HG03354 (cell line): ENCODE data around the gene CWC27.
A peak's percentile ranks its signal among the peaks of the same experiment; 100 is the strongest.
"Not testable (repeated sequence)": the region's sequence is repeated elsewhere in the genome, so short reads cannot be mapped to it uniquely, and the experiment has no call there.

ENCODE experiments used
- ATAC-seq: cut with Tn5 transposase; IDR thresholded peaks from one replicate; pipeline ENCODE4 v1.9.1; 2021; ENCODE audit warnings: mild to moderate bottlenecking; ENCODE audit not compliant: unreplicated experiment, poor library complexity, severe bottlenecking

The CWC27 gene

DNA sequence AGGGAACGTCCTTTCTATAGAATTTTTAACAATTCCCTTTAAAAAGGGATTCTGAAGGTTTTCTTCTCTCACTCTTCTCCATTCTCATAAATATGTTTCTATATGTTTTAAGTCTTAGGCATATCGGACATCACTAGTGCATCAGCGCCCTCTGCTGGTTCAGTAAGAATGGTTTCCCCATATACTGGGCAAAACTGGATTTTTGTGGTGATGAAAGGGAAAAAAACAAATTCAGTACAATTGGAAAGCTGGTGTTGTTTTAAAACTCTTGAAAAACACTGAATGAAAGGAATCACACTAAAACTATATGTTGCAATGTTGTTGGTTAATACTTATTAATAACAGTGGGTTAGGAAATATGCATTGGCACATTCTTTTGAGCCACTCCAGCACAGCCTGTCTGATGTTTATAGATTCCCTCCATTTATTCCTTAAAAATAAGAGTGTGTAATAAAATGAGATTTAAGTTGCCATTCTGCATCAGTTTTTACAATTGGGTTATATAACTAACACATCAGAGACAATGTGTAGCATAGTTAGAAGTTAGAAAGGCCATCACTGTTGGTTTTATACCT lies 15.8 kb downstream of the CWC27 start:
- peak; percentile 90 for ATAC-seq

DNA sequence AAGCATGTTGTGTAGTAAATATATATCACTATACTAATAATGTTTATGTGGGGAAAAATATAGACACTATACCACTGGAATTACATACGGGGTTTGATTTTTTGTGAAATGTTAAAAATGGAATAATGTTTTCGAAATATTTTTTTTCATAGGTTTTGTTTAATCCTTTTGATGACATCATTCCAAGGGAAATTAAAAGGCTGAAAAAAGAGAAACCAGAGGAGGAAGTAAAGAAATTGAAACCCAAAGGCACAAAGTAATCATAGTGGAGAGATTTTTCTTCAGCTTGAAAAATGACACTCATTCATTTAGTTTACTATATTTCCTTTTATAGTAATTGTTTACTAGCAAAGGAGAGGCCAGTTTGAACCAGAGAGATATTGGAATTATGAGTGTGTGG lies 17.6 kb downstream of the CWC27 start:
- no peak for ATAC-seq

DNA sequence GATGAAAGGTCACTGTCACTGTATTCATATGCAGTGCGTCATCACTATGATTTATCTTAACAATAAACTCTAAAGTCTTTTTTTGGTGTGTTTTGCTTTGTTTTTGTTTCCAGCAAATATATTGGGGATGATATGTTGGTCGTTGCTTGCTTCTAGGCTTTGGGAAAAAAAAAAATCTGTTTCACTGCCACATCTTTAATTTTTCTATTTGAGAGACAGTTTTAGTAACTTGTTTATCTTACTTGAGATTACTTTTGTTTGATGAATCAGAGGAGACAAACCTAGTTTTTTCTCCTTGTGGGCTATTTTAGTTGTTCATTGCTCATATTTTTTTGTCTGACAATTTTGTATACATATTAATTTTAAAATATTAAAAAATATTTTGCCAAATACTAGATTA lies 19.4 kb downstream of the CWC27 start:
- no peak for ATAC-seq

DNA sequence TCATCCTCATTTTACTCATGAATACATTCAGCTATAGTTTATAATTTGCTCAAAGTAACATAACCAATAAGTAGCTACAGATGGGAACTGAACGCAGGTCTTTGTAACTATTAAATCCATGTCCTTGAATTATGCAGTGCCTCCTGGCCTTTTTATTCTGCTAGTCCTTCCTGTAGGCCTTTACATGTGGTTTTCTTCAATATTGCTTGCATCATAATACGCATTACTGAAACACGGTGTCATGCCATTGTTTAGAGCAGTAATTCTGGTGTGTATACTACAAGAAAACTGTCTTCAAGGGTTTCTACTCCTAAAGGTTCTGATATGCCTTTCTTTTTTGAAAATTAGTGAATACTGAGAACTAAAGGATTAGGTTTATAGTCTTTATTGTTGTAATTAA lies 20.7 kb downstream of the CWC27 start:
- no peak for ATAC-seq

DNA sequence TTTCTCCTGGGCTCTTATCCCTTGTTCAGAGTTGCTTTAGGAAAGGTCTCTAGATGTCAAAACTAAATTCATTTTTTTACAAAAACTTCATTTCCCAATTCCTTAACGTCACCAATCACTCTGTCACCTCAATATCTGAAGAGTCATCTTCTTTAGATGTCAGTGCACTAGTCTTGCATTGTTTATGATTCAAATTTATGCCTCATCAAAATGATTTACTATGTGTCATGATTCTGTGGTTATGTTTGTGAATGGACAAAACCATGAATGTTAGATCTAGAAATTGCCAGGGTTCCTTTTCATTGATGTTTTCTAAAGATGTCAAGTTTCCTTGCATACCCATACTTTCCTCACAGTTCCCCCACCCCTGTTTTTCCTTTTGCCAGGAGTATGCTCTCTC lies 21.5 kb downstream of the CWC27 start:
- ATAC-seq = no peak

DNA sequence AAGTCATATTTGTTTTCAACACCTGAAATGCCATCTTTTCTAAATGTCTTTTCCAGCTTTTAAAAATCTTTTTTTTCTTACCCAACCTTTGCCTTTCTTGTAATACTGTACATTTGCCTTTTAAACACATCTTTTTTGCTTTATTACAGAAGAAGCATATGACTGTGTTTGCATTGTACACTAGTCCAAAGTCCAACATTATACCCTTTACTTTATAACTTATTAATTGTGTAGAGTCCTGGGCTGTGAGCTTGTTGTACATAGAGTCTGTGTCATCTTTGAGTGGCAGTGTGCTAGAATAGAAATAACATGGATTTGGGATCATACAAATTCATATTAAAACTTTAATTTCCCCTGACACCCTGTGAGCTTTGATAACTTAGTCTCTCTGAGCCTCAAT lies 23.7 kb downstream of the CWC27 start:
- ATAC-seq = no peak

DNA sequence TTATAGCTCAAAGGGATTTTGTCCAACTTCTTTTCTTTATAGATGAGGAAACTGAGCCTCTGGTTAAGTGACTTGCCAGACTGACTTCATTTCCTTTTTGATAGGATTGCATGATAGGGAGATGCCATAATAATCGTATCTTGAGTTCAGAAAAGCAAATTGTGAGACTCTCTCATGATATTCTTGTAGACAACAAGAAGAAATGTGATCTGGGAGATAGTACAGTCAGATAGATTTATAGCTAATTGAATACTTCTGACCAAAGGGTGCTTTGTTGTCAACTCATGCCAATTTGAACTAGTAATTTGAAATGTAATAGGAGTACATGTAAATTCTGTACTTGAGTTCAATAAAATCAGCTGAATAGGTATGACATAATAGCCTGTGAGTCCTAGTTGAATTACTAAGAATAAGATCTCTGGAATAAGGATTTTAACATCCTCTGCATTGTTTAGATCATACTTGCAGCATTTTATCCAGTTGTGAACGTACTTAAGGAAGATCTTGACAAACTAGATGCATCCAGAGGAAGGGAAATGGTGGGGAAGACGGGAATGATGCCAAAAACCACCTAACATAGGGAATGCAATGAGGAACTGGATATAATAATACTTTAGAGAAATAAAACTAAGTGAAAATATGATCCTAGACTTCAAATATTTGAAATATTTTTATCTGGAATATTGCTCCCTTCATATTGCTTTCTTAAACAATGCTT lies 25.5 kb downstream of the CWC27 start:
- ATAC-seq = no peak

DNA sequence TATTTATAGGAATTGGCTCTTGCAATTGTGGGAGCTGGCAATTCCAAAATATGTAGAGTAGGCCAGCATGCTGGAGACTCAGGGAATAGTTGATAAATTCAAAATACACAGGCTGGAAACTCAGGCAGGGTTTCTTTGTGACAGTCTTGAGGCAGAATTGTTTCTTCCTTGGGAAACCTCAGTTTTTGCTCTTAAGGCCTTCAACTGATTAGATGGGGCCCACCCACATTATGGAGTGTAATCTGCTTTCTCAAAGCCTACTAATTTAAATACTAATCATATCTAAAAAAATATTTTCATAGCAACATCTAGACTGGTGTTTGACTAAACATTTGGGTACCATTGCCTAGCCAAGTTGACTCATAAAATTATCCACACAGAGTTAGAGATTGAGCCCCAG lies 27.6 kb downstream of the CWC27 start:
- no peak for ATAC-seq

DNA sequence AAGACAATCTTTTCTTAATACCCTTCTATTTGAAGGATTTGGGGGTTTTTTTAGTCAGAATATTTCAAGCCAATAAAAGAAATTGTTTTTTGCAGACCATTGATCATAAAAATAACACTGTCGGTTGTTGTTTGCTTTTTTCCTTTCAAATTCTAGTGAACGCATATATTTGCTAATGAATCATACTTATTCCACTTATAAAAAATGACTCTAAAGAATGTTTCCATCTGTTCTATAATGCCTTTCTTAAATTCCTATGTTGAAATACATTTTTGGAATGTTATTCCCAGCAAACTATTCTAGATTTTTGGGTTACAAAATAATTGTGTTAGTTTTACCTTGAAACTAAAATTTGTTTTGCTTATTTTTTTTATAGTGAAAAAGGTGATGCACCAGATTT lies 32.2 kb downstream of the CWC27 start:
- ATAC-seq = no peak

DNA sequence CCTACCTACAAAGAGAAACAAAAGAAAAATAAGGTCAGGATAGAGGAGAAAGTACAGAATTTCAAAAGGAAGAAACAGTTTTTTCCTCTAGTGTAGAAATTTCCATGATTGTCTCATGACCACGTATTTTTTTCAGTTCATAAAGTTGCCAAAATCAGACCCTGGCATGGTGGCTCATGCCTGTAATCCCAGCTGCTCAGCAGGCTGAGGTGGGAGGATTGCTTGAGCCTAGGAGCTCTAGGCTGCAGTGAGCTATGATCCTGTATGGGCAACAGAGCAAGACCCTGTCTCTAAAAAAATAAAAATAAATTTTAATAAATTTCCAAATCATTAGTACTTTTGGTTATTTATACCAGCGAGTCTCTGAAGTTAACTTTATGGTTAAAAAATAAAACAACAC lies 37.8 kb downstream of the CWC27 start:
- no peak for ATAC-seq

DNA sequence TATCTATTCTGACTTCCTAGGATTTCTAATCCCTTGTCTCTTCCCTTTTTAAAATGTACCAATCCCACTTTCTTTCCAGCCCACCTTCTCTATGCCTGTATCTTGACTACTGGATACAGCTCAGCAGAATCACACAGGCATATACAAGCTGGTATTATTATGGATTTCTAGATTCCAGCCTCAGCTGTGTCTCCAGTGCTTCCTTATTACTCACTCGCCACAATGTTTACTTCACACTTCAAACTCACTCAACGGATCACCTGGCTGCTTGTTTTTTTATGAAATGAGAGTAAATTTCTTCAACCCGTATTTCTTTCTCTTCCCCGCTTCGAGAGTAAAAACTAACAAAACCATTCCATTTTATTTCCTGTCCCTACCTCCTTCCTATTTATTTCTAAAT lies 38.8 kb downstream of the CWC27 start:
- no peak for ATAC-seq

DNA sequence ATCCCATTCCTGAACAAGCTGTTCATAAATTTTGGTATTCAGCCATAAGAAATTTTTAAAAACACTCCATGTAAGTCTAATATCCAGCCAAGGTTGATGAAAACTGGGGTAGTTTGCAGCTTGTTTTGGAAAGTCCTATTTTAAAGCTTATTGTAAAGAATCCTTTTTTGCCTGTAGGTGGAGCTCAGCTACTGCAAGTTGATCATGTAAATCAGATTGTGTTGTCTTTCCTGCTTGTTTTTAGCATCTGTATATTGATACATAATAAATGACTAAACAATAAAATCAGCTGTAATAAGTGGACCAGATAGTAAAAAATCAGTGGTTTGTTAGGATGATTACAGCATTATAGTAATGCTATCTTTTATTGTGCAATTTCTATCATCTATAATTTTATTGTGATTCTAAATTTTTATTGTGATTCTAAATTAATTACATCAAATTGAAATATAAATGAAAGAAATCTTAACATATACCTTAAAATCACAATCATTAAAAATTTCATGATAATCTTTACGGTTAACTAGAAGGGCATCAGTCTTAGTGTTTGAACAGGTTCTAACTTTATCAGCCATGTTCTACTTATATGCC lies 42.4 kb downstream of the CWC27 start:
- ATAC-seq = peak; percentile 57

DNA sequence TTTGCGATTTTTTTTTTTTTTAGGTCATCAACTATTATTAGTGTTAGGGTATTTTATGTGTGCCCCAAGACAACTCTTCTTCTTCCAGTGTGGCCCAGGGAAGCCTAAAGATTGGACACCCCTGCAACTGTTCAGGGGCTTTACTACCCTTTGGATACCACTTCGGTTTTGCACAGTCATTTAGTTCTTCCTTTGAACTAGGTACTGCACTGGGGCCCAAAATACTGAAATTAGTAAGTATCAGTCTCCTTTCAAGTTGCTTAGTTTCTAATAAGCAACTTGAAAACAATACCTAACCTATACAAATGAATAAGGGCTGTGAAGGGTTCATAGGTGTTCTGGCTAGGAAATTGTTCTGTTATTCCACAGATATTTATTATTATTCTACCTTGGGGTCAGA lies 45.3 kb downstream of the CWC27 start:
- peak; percentile 97 for ATAC-seq

DNA sequence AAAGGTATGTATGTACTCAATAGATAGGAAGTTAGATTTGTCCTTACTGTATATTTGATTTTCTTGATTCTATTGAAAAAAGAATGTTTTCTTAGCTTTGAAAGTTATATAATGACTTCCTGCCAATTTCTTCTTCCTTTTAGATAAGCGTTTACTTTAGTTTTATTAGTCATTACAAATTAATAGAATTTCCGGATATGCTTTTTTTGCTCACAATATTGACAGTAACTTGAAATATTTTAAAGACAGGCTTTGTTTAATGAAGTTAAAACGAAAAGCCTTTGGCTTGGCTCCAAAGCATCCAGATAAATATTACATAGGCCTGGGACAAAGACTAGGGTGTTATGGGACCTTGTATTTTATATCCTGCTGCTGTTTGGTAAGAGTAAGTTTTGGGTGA lies 49.5 kb downstream of the CWC27 start:
- ATAC-seq = no peak

DNA sequence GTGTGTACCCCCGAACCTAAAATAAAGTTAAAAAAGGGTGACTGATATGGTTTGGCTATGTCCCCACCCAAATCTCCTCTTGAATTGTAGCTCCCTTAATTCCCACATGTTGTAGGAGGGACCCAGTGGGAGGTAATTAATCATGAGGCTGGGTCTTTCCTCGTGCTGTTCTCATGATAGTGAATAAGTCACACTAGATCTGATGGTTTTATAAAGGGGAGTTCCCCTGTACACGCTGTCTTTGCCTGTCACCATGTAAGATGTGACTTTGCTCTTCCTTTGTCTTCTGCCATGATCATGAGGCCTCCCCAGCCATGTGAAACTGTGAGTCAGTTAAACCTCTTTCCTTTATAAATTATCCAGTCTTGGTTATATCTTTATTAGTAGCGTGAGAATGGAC lies 50.6 kb downstream of the CWC27 start:
- ATAC-seq = not testable (repeated sequence)

DNA sequence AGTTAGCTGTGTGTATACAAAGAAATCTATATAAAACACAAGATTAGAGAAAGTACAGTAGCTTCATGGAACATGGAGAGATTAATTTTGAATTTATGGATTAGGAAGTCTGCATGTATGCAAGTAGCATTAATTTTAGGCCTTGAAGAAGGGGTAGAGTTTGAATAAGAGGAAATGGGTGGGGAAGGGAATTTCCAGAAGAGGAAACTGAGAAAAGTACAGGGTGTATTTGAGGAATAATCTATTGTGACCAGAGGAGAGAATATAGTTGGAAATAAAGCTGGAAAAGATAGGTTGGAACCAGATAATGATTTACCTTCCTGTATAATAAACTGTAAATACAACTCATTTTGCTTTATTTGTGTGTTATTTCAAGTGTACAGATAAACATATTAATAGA lies 53.6 kb downstream of the CWC27 start:
- ATAC-seq = no peak

DNA sequence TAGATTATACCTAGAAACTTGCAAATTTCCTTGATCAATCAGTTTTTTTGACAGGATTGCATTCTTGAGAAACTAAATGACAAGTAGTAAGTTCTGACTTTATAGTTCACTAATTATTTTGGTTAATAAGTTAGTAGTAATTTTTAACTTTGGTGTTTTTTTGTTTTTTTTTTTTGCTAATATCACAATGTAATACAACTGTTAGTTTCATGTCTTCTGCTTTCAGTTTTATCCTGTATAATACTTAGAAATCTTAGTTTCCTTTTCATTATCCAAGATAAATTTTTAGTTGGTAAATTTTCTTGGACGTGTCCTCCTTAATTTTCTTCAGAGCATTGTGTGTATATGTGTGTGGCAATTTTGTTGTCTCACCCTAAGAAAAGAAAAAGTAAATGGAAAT lies 57.8 kb downstream of the CWC27 start:
- ATAC-seq = no peak

DNA sequence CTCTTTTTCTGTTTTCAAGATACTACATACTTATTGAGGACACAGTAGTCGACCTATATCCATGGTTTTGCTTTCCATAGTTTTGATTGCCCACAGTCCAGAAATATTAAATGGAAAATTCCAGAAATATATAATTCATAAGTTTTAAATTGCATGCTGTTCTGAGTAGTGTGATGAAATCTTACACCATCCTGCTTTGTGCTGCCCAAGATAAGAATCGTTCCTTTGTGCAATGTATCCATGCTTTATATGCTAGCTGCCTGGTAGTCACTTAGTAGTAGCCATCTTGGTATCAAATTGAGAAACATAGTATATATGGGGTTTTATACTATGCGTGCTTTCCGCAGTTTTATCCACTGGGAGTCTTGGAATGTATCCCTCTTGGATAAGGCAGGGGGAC lies 59.0 kb downstream of the CWC27 start:
- ATAC-seq = no peak

DNA sequence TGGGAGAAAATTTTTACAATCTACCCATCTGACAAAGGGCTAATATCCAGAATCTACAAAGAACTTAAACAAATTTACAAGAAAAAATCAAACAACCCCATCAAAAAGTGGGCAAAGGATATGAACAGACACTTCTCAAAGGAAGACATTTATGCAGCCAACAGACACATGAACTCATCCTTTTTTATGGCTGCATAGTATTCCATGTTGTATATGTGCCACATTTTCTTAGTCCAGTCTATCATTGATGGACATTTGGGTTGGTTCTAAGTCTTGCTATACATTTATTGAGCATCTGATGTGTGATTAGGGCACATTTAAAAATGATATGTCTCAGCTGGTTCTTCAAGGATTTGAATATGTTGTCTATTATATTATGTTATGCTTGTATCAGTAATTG lies 61.9 kb downstream of the CWC27 start:
- not testable (repeated sequence) for ATAC-seq

DNA sequence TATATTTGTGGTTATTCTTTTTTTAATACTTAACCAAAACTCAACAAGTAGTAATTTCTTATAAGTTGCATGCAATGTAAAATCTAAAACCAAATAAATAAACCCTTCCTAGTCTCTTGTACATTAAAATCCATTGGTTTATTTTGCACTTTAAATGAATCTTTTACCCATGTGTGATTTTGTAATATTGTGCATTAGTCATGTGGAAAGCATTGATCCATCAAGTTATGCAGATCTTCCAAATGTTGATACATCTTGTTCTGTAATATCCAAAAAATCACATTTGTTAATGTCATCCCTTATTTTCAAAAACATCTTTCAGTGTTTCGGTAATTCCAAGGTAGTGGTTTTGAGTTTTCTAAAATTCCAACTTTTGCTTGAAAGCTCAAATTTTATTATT lies 63.3 kb downstream of the CWC27 start:
- no peak for ATAC-seq

DNA sequence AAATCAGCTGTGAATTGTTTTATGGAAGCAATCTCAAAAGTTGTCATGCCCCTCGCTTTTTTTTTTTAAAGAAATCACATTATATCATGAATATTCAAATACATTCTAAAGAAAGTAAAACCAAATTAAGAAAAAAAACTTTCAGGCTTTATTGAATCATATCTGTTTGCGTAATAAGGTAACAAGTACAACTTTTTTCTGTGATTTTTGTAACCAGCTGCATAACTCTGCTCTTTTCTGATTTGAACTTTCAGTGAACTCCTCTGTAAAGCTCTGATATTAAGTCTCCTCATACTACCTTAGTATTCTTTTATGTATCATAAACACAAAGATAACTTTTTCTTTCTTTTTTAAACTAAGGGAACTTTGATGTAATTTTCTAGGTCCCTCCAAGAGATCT lies 65.3 kb downstream of the CWC27 start:
- no peak for ATAC-seq

DNA sequence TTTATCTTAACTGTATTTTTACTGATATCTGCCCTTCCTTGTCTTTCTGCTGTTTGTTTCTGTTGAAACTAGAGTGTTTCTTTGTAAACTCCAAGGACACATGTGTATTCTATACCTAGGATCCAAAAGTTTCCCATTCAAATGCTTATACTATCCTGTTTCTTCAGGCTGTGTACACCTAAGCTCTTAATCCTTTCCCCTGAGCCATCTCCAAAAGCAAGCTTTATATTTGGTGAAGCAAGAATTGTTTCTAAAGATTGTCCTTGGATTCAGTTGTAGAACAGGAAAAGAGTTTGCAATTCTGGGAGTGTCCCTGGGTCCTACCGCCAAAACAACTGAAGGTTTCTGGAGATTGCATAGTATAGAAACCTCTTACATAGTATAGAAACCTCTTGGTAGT lies 65.9 kb downstream of the CWC27 start:
- ATAC-seq = no peak
